Fibroblast of lung (primary cell): ENCODE measurements around the gene STPG4.

Source experiments
- EZH2 ChIP-seq: IDR thresholded peaks from 2 replicates; pipeline ENCODE4 v1.5.1; 2012; ENCODE audit warnings: low read length, control low read depth, mild to moderate bottlenecking; ENCODE audit errors: missing control alignments
- TF ChIP-seq, protein P1 (sequence below), 2 donors: IDR thresholded peaks in 1 of 2; conservative IDR thresholded peaks in 1 of 2; 1 replicate in 1 of 2; 2 replicates in 1 of 2; pipeline ENCODE4 v1.5.1; 2011 to 2012; ENCODE audit warnings: low read length in 2 of 2, control low read depth in 1 of 2, inconsistent platforms in 1 of 2, low read depth in 1 of 2, mild to moderate bottlenecking in 1 of 2

GRCh38 chr2:47083485-47083884 lies 71.6 kb downstream of the STPG4 start:
- TF ChIP-seq, protein P1, sequence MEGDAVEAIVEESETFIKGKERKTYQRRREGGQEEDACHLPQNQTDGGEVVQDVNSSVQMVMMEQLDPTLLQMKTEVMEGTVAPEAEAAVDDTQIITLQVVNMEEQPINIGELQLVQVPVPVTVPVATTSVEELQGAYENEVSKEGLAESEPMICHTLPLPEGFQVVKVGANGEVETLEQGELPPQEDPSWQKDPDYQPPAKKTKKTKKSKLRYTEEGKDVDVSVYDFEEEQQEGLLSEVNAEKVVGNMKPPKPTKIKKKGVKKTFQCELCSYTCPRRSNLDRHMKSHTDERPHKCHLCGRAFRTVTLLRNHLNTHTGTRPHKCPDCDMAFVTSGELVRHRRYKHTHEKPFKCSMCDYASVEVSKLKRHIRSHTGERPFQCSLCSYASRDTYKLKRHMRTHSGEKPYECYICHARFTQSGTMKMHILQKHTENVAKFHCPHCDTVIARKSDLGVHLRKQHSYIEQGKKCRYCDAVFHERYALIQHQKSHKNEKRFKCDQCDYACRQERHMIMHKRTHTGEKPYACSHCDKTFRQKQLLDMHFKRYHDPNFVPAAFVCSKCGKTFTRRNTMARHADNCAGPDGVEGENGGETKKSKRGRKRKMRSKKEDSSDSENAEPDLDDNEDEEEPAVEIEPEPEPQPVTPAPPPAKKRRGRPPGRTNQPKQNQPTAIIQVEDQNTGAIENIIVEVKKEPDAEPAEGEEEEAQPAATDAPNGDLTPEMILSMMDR (conservative IDR thresholded peaks at IDR 0.05 in 1 of 2, IDR thresholded peaks at IDR 0.05 in 1 of 2; ENCODE audit: low read depth in 1 of 2, low read length in 2 of 2): no peak
- no peak for TF ChIP-seq EZH2
